ENCODE data around the gene ILKAP.
A peak's percentile ranks its signal among the peaks of the same experiment; 100 is the strongest.

ILKAP gene, protein sequence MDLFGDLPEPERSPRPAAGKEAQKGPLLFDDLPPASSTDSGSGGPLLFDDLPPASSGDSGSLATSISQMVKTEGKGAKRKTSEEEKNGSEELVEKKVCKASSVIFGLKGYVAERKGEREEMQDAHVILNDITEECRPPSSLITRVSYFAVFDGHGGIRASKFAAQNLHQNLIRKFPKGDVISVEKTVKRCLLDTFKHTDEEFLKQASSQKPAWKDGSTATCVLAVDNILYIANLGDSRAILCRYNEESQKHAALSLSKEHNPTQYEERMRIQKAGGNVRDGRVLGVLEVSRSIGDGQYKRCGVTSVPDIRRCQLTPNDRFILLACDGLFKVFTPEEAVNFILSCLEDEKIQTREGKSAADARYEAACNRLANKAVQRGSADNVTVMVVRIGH

DNA sequence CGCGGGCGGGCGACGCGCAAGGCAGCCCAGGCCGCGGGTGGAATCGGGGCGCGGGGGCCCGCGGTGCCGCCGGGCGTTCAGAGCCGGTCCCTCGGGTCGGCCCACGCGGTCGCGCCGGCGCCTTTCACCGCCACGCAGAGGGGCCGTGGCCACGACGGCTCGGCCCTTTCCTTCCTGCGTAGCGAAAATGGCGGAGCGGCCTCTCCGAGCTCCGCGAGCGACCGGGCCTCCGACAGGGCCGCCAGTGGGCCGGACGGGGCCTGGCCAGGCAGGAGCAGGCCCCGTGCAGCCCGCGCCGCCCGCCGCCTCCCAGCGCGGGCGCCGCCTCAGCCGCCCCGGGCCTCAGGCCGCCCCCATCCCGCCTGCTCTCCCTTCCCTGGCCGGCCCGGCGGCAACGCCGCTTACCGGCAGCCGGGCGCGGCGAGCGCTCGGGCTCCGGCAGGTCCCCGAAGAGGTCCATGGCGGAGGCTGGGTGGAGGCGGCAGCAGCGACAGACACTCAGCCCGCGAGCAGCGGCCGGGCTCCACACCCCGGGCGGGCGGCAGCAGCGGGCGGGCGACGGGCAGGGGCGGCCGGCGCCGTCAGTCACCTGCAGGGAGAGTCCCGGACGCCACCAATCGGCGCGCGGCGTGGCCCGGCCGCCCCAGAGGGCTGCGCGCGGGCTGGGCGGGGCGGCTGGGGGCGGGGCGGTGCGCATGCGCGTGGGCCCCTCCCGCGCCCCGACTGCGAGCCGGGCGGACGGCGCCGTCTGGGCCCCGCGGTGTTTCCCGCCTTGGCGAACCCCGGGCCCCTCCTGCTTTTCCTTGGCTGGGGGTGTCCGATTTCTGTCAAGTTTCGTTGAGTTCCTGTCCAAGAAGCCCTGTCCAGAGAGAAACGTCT, at the start of gene ILKAP:
Gene ILKAP, minus strand, starts transcription at position 602 of the 879 bp plus-strand sequence. Its CDS starts 142 bp downstream, at position 460.
- peak within 1 kb of the TSS; percentile 90 for H3K9ac ChIP-seq (ENCODE audit: low read length)
- no peaks in the 10 kb centered on the region for H3K9me3 ChIP-seq (ENCODE audit: insufficient read depth, low read length)
- H3K27ac ChIP-seq (ENCODE audit: low read depth, low read length) = peak within 1 kb of the TSS; percentile 64
- H3K9me2 ChIP-seq (replicated peaks; ENCODE audit: insufficient read depth, low read length) = no peaks in the 10 kb centered on the region
- H3K79me2 ChIP-seq (ENCODE audit: insufficient read depth, low read length) = peaks cover 48% of the 10 kb centered on the region
- H3F3A ChIP-seq (ENCODE audit: insufficient read depth) = no peaks in the 10 kb centered on the region
- H3K27me3 ChIP-seq (ENCODE audit: low read length) = no peaks in the 10 kb centered on the region
- TF ChIP-seq, protein P1, sequence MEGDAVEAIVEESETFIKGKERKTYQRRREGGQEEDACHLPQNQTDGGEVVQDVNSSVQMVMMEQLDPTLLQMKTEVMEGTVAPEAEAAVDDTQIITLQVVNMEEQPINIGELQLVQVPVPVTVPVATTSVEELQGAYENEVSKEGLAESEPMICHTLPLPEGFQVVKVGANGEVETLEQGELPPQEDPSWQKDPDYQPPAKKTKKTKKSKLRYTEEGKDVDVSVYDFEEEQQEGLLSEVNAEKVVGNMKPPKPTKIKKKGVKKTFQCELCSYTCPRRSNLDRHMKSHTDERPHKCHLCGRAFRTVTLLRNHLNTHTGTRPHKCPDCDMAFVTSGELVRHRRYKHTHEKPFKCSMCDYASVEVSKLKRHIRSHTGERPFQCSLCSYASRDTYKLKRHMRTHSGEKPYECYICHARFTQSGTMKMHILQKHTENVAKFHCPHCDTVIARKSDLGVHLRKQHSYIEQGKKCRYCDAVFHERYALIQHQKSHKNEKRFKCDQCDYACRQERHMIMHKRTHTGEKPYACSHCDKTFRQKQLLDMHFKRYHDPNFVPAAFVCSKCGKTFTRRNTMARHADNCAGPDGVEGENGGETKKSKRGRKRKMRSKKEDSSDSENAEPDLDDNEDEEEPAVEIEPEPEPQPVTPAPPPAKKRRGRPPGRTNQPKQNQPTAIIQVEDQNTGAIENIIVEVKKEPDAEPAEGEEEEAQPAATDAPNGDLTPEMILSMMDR (IDR thresholded peaks at IDR 0.05; ENCODE audit: insufficient read depth, low read length, poor library complexity, severe bottlenecking) = no peak
- TF ChIP-seq EZH2phosphoT487 (conservative IDR thresholded peaks at IDR 0.05; ENCODE audit: low read length) = no peak
- peak within 1 kb of the TSS; percentile 95 for H2AFZ ChIP-seq (ENCODE audit: low read depth, low read length, severe bottlenecking)
- no peaks in the 10 kb centered on the region for H3K36me3 ChIP-seq (ENCODE audit: low read length)
- H3K4me3 ChIP-seq (ENCODE audit: insufficient read depth, low read length, poor library complexity, severe bottlenecking) = peak within 1 kb of the TSS; percentile 70
- H3K4me2 ChIP-seq (ENCODE audit: low read depth, low read length, poor library complexity, severe bottlenecking) = peak within 1 kb of the TSS; percentile 94
- H4K20me1 ChIP-seq (ENCODE audit: low read depth, low read length) = peaks cover 32% of the 10 kb centered on the region; the same call in 1 of the 2 replicates

DNA sequence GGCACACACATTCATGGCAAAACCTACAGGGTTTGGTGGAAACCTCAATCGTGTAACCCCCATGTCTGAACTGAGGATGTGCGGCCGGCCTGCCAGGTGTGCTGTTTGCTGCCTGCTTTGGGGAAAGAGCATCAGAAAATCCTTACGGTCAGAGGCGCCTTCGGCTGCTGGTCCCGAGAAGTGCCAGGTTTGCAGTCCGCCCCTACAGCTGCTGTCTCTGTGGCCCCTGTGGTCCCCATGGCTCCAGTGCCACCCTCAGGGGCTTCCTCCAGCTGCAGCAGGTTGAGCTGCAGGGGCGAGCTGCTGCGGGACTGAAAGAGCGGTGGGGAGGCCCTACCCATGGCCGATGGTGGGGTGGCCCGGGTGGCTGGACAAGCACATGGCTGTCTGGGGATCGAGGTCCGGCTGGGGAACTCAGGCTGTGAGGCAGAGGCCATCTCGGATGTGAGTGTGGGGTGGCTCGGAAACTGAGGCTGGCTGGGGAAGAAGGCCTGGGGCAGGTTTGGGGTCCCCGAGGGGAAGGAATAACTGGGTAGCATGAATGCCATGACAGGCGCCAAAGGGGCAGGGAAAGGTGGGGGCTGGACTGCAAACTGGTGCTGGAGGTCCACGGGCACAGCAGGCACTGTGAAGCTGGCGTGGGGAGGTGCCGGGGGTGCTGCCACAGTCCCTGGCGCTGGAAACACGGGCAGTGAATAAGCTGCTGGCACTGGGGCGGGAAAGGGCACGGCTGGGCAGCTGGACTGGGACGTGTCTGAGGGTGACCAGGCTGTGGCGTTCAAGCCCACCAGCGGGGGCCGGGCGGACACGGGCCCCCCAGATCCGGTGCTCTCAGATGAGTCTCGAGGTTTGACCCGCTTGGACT, 49.5 kb upstream of the ILKAP start:
- Histone ChIP-seq H3K4me2 (ENCODE audit: low read depth, low read length, poor library complexity, severe bottlenecking) (no peak overlapping the region), H3K36me3 (ENCODE audit: low read length) (peaks cover 14% of the 10 kb centered on the region; the same call in 1 of the 2 replicates), H3K9me2 (replicated peaks; ENCODE audit: insufficient read depth, low read length) (no peaks in the 10 kb centered on the region), H3F3A (ENCODE audit: insufficient read depth) (no peaks in the 10 kb centered on the region), H3K4me3 (ENCODE audit: insufficient read depth, low read length, poor library complexity, severe bottlenecking) (no peak overlapping the region), H3K9ac (ENCODE audit: low read length) (no peak overlapping the region), H3K27me3 (ENCODE audit: low read length) (no peaks in the 10 kb centered on the region), H2AFZ (ENCODE audit: low read depth, low read length, severe bottlenecking) (no peak overlapping the region), H3K9me3 (ENCODE audit: insufficient read depth, low read length) (no peaks in the 10 kb centered on the region), H4K20me1 (ENCODE audit: low read depth, low read length) (no peaks in the 10 kb centered on the region), H3K79me2 (ENCODE audit: insufficient read depth, low read length) (no peaks in the 10 kb centered on the region), H3K27ac (ENCODE audit: low read depth, low read length) (no peak overlapping the region)
- TF ChIP-seq, protein P1 (IDR thresholded peaks at IDR 0.05; ENCODE audit: insufficient read depth, low read length, poor library complexity, severe bottlenecking) = no peak
- no peak for TF ChIP-seq EZH2phosphoT487 (conservative IDR thresholded peaks at IDR 0.05; ENCODE audit: low read length)

DNA sequence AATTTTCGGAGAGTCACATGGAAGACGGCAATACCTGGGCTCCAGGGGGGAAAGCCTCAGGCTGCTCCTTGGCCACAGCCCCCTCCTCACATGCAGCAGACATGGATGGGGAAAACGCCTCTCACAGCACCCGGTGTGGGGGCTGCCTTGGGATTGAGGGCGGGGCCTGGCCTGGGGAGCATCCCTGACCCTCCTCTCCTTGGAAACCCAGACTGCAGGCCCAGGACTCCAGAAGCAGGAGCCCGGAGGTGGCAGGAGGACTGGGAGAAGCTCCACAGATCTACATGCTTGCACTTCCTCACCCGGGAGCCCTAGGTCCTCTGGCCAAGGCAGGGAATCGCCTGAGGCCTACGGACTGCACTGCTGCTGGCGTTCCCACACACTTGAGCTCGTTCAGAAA, 48.5 kb upstream of the ILKAP start:
- Histone ChIP-seq H3K9me3 (ENCODE audit: insufficient read depth, low read length) (no peaks in the 10 kb centered on the region), H3K27ac (ENCODE audit: low read depth, low read length) (no peak overlapping the region), H3K9me2 (replicated peaks; ENCODE audit: insufficient read depth, low read length) (no peaks in the 10 kb centered on the region), H3K27me3 (ENCODE audit: low read length) (no peaks in the 10 kb centered on the region), H3K79me2 (ENCODE audit: insufficient read depth, low read length) (no peaks in the 10 kb centered on the region), H4K20me1 (ENCODE audit: low read depth, low read length) (no peaks in the 10 kb centered on the region), H3F3A (ENCODE audit: insufficient read depth) (no peaks in the 10 kb centered on the region), H3K9ac (ENCODE audit: low read length) (no peak overlapping the region), H3K4me2 (ENCODE audit: low read depth, low read length, poor library complexity, severe bottlenecking) (no peak overlapping the region), H3K36me3 (ENCODE audit: low read length) (peaks cover 14% of the 10 kb centered on the region; the same call in 1 of the 2 replicates), H2AFZ (ENCODE audit: low read depth, low read length, severe bottlenecking) (no peak overlapping the region), H3K4me3 (ENCODE audit: insufficient read depth, low read length, poor library complexity, severe bottlenecking) (no peak overlapping the region)
- TF ChIP-seq, protein P1 (IDR thresholded peaks at IDR 0.05; ENCODE audit: insufficient read depth, low read length, poor library complexity, severe bottlenecking) = no peak
- no peak for TF ChIP-seq EZH2phosphoT487 (conservative IDR thresholded peaks at IDR 0.05; ENCODE audit: low read length)

All from SU-DHL-6 (cell line).